SU-DHL-6 (cell line): Measurements from ENCODE around the gene IMPACT.
A peak's percentile ranks its signal among the peaks of the same experiment; 100 is the strongest.

Experiments
- H2AFZ ChIP-seq: fragments of 200-600 bp; sonication (generic); 2 replicates; pipeline ENCODE4 v1.6.1; 2014; ENCODE audit warnings: low read depth, mild to moderate bottlenecking, moderate library complexity, mixed read lengths, antibody characterized with exemption, low read length; ENCODE audit not compliant: severe bottlenecking
- H3F3A ChIP-seq: fragments of 200-600 bp; shearing (Covaris generic); 2 replicates; pipeline ENCODE4 v1.6.0; 2016; ENCODE audit warnings: antibody characterized with exemption, mild to moderate bottlenecking; ENCODE audit not compliant: insufficient read depth
- H3K27ac ChIP-seq: fragments of 200-600 bp; sonication (generic); 2 replicates; pipeline ENCODE4 v1.5.1; 2016; ENCODE audit warnings: low read depth, mild to moderate bottlenecking, low read length, moderate library complexity, mixed read lengths
- H3K27me3 ChIP-seq: fragments of 200-600 bp; sonication (generic), shearing (Covaris generic); 2 replicates; pipeline ENCODE4 v1.6.0; 2014; ENCODE audit warnings: mild to moderate bottlenecking, low read length
- H3K36me3 ChIP-seq: fragments of 200-600 bp; sonication (generic); 2 replicates; pipeline ENCODE4 v1.6.1; 2014; ENCODE audit warnings: mild to moderate bottlenecking, low read length, mixed read lengths
- H3K4me2 ChIP-seq: fragments of 300-600, 200-600 bp; shearing (Covaris generic), sonication (generic); 2 replicates; pipeline ENCODE4 v1.6.0; 2014; ENCODE audit warnings: low read length, low read depth, mild to moderate bottlenecking; ENCODE audit not compliant: poor library complexity, severe bottlenecking
- H3K4me3 ChIP-seq: fragments of 200-600 bp; sonication (generic); 2 replicates; pipeline ENCODE4 v1.5.1; 2014; ENCODE audit warnings: antibody characterized with exemption, low read length, mild to moderate bottlenecking, mixed read lengths; ENCODE audit not compliant: insufficient read depth, poor library complexity, severe bottlenecking
- H3K79me2 ChIP-seq: fragments of 200-600 bp; sonication (generic); 2 replicates; pipeline ENCODE4 v1.6.1; 2014; ENCODE audit warnings: mild to moderate bottlenecking, low read length, moderate library complexity; ENCODE audit not compliant: insufficient read depth
- H3K9ac ChIP-seq: fragments of 200-600 bp; sonication (generic); 2 replicates; pipeline ENCODE4 v1.7.0; 2014; ENCODE audit warnings: mild to moderate bottlenecking, low read length
- H3K9me2 ChIP-seq: fragments of 200-600 bp; sonication (generic); replicated peaks from 2 replicates; pipeline ENCODE4 v1.6.1; 2014; ENCODE audit warnings: low read length; ENCODE audit not compliant: insufficient read depth
- H3K9me3 ChIP-seq: fragments of 200-600 bp; sonication (generic); 2 replicates; pipeline ENCODE4 v1.6.1; 2014; ENCODE audit warnings: low read length, mixed read lengths; ENCODE audit not compliant: insufficient read depth
- H4K20me1 ChIP-seq: fragments of 200-600 bp; sonication (generic); 2 replicates; pipeline ENCODE4 v1.6.1; 2014; ENCODE audit warnings: low read depth, mild to moderate bottlenecking, antibody characterized with exemption, low read length, moderate library complexity, mixed read lengths
- EZH2phosphoT487 ChIP-seq: fragments of 200-600 bp; sonication (generic), shearing (Covaris generic); conservative IDR thresholded peaks from 2 replicates; pipeline ENCODE4 v1.6.1; 2018; ENCODE audit warnings: mild to moderate bottlenecking, antibody characterized with exemption, low read length, moderate library complexity, mixed read lengths
- TF ChIP-seq, protein P1 (sequence below): fragments of 200-600 bp; sonication (generic); IDR thresholded peaks from one replicate; pipeline ENCODE4 v1.5.1; 2017; ENCODE audit warnings: antibody characterized with exemption, mild to moderate bottlenecking, low read length, moderate library complexity; ENCODE audit not compliant: insufficient read depth, poor library complexity, severe bottlenecking

Gene IMPACT

DNA sequence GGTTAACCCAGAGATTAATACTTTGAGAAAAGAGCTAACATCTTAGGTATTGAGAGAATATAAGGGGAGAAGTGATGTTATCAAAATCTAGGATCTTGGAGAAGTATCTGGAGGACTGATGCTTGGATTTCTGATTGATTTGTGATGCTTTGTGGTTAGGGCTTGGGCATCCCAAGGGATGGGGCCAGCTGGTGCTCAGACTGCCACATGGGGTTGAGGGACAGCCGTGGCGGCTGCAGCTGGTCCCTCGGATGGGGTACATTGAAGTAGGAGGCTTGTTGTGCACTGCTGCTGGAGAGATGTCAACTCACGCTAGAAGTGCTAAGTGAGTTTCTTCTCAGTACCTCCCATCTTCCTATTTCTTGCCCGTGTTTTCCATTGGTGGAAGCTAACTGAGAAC is 56.4 kb downstream of the IMPACT start:
- Histone ChIP-seq H3K4me2 (no peak overlapping the region), H3K36me3 (no peaks in the 10 kb centered on the region), H2AFZ (no peak overlapping the region), H3K4me3 (no peak overlapping the region), H3K27me3 (no peaks in the 10 kb centered on the region), H3K79me2 (no peaks in the 10 kb centered on the region), H3K27ac (no peak overlapping the region), H3K9ac (no peak overlapping the region), H3K9me2 (no peaks in the 10 kb centered on the region), H3K9me3 (no peaks in the 10 kb centered on the region), H4K20me1 (no peaks in the 10 kb centered on the region), H3F3A (no peaks in the 10 kb centered on the region)
- TF ChIP-seq, protein P1, sequence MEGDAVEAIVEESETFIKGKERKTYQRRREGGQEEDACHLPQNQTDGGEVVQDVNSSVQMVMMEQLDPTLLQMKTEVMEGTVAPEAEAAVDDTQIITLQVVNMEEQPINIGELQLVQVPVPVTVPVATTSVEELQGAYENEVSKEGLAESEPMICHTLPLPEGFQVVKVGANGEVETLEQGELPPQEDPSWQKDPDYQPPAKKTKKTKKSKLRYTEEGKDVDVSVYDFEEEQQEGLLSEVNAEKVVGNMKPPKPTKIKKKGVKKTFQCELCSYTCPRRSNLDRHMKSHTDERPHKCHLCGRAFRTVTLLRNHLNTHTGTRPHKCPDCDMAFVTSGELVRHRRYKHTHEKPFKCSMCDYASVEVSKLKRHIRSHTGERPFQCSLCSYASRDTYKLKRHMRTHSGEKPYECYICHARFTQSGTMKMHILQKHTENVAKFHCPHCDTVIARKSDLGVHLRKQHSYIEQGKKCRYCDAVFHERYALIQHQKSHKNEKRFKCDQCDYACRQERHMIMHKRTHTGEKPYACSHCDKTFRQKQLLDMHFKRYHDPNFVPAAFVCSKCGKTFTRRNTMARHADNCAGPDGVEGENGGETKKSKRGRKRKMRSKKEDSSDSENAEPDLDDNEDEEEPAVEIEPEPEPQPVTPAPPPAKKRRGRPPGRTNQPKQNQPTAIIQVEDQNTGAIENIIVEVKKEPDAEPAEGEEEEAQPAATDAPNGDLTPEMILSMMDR, result no peak
- no peak for TF ChIP-seq EZH2phosphoT487

DNA sequence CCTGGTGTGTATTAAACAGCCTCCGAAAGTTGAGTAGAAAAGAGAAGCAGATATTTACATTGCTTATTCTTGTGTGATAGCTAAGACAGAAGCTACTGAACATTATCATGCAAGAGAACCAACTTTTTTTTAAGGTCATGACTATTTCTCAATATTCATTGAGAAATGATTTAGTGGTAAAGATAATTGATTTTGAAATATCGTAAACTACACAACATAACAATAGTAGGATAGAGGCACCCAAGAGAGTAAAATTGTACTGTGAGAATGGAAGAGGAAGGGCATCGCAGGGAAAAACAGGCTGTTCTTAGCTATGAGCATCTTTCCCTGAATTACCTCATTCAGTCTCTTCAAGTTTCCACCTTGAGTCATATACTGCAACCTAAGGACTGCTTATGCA is 59.2 kb downstream of the IMPACT start:
- TF ChIP-seq EZH2phosphoT487, result no peak
- no peak overlapping the region for H3K27ac ChIP-seq

DNA sequence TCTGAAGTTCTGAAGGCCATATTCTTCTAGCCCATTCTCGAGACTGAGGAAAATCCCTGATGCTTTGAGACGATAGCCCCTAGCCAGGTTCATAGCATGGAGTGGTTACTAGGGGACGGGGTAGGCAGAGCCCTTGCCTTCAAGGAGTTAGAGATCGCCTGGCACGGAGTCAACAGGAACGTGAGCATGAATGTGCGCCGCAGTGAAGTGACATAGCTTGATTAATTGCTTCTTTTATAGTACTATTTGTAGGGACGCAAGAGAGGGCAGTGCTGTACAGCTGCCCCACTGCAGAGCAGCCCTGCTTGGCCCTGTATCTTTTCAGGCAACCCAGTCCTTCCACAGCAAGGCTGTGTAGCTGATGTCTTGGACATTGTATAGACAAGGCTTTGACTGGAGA is 60.2 kb downstream of the IMPACT start:
- Histone ChIP-seq H4K20me1 (no peaks in the 10 kb centered on the region), H3K9me2 (no peaks in the 10 kb centered on the region), H3K36me3 (no peaks in the 10 kb centered on the region), H3K9ac (no peak overlapping the region), H3K79me2 (no peaks in the 10 kb centered on the region), H3K4me3 (no peak overlapping the region), H3K4me2 (no peak overlapping the region), H3F3A (peaks cover 2% of the 10 kb centered on the region; the same call in 1 of the 2 replicates), H3K9me3 (no peaks in the 10 kb centered on the region), H2AFZ (no peak overlapping the region), H3K27ac (no peak overlapping the region), H3K27me3 (no peaks in the 10 kb centered on the region)
- TF ChIP-seq, protein P1, result no peak
- TF ChIP-seq EZH2phosphoT487, result no peak

More for the DNA sequence above, 59.2 kb downstream of the IMPACT start:
- no peak overlapping the region for H3K9ac ChIP-seq
- no peaks in the 10 kb centered on the region for H3K9me2 ChIP-seq
- H4K20me1 ChIP-seq, result no peaks in the 10 kb centered on the region
- H3K36me3 ChIP-seq, result no peaks in the 10 kb centered on the region
- H3K9me3 ChIP-seq, result no peaks in the 10 kb centered on the region
- H3F3A ChIP-seq, result no peaks in the 10 kb centered on the region
- no peak overlapping the region for H2AFZ ChIP-seq
- H3K4me3 ChIP-seq, result no peak overlapping the region
- no peaks in the 10 kb centered on the region for H3K27me3 ChIP-seq
- no peak overlapping the region for H3K4me2 ChIP-seq
- H3K79me2 ChIP-seq, result no peaks in the 10 kb centered on the region

DNA sequence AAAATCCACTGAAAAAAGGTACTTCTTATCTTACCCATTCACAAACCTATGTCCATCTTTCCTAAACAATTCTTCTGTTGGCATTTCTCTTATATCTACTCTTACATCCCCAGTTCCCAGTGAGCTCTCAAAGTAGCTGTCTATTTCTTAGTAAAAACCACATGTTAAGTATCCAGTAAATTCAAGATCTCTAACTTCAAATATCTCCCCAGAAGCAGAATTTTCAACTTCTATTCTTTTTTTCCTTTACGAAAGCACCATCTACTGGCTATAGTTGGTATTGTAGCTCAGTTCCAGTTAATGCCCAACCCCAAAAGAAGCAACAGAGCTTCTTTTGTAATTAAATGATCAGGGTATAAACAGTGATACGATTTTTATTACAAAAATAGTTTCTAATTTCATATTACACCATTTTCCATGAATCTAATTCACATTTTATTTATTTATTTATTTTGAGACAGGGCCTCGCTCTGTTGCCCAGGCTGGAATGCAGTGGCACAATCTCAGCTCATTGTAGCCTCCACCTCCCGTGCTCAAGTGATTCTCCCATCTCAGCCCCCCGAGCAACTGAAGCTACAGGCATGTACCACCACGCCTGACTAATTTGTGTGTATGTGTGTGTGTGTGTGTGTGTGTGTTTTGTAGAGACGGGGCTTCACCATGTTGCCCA is 62.5 kb downstream of the IMPACT start:
- H3K79me2 ChIP-seq, result no peaks in the 10 kb centered on the region
- no peaks in the 10 kb centered on the region for H3K9me3 ChIP-seq
- no peak overlapping the region for H3K4me2 ChIP-seq
- H3K4me3 ChIP-seq, result no peak overlapping the region
- no peak overlapping the region for H2AFZ ChIP-seq
- TF ChIP-seq, protein P1, result peak; percentile 70
- no peak for TF ChIP-seq EZH2phosphoT487
- no peaks in the 10 kb centered on the region for H3K27me3 ChIP-seq
- H3K27ac ChIP-seq, result no peak overlapping the region
- H3K9ac ChIP-seq, result no peak overlapping the region
- H3K9me2 ChIP-seq, result no peaks in the 10 kb centered on the region
- no peaks in the 10 kb centered on the region for H3K36me3 ChIP-seq
- no peaks in the 10 kb centered on the region for H4K20me1 ChIP-seq
- peaks cover 9% of the 10 kb centered on the region for H3F3A ChIP-seq
